PFSK-1 (cell line): ENCODE results near the gene SNX9.

Experiments used
- FOXP2 ChIP-seq: optimal IDR thresholded peaks from 2 replicates; pipeline ENCODE3; 2011; ENCODE audit warnings: borderline replicate concordance, control low read depth, inconsistent platforms; ENCODE audit not compliant: insufficient read depth; ENCODE audit errors: extremely low read length, extremely low read depth
- POLR2AphosphoS5 ChIP-seq: IDR thresholded peaks from 2 replicates; pipeline ENCODE4 v1.6.1; 2012; ENCODE audit warnings: low read depth, mild to moderate bottlenecking, control low read depth, low read length, moderate library complexity
- SIN3A ChIP-seq: IDR thresholded peaks from 2 replicates; pipeline ENCODE4 v1.6.1; 2012; ENCODE audit warnings: mild to moderate bottlenecking, low read length, moderate library complexity, borderline replicate concordance; ENCODE audit not compliant: insufficient read depth
- TAF1 ChIP-seq: IDR thresholded peaks from 2 replicates; pipeline ENCODE4 v1.6.1; 2012; ENCODE audit warnings: low read length, control low read depth, borderline replicate concordance; ENCODE audit not compliant: insufficient read depth
- TF ChIP-seq, protein P1 (sequence below), 2 experiments: IDR thresholded peaks; 2 replicates each; pipeline versions ENCODE4 v1.6.1 to v1.8.0; 2011 to 2012; ENCODE audit warnings: low read depth in 2 of 2, low read length in 2 of 2, control low read depth in 1 of 2, inconsistent platforms in 1 of 2, mild to moderate bottlenecking in 1 of 2, moderate library complexity in 1 of 2; ENCODE audit not compliant: insufficient read depth in 1 of 2

DNA sequence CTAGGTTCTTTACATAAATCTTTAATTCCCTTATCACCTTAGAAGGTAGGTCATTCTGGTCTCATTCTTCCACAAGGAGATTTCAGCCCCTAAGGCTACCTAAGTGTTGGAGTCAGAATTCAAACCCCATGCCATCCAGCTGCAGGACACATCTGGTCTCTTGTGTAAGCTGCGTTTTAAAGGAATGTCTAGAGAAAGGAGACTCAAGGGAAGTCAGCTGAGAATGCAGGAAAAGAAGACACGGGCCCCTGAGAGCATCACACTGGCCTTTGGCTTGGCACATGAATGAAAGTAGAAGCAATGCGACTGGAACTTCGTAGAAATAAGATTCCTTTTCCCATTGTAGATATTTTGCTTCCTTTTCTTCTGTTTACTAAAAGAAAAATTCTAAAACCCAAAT lies 82.0 kb downstream of the SNX9 start:
- TF ChIP-seq POLR2AphosphoS5 (no peak), TAF1 (no peak), FOXP2 (no peak), SIN3A (no peak)
- TF ChIP-seq, protein P1, sequence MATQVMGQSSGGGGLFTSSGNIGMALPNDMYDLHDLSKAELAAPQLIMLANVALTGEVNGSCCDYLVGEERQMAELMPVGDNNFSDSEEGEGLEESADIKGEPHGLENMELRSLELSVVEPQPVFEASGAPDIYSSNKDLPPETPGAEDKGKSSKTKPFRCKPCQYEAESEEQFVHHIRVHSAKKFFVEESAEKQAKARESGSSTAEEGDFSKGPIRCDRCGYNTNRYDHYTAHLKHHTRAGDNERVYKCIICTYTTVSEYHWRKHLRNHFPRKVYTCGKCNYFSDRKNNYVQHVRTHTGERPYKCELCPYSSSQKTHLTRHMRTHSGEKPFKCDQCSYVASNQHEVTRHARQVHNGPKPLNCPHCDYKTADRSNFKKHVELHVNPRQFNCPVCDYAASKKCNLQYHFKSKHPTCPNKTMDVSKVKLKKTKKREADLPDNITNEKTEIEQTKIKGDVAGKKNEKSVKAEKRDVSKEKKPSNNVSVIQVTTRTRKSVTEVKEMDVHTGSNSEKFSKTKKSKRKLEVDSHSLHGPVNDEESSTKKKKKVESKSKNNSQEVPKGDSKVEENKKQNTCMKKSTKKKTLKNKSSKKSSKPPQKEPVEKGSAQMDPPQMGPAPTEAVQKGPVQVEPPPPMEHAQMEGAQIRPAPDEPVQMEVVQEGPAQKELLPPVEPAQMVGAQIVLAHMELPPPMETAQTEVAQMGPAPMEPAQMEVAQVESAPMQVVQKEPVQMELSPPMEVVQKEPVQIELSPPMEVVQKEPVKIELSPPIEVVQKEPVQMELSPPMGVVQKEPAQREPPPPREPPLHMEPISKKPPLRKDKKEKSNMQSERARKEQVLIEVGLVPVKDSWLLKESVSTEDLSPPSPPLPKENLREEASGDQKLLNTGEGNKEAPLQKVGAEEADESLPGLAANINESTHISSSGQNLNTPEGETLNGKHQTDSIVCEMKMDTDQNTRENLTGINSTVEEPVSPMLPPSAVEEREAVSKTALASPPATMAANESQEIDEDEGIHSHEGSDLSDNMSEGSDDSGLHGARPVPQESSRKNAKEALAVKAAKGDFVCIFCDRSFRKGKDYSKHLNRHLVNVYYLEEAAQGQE (IDR thresholded peaks at IDR 0.05; ENCODE audit: insufficient read depth in 1 of 2, low read depth in 2 of 2, low read length in 2 of 2): no peak
